ENCODE results near the gene TLE3. TPM values are rescaled to one million over a fixed set of nuclear protein-coding genes. Genes with fewer than 3 reads are reported as not detected.

TLE3 gene
- polyA plus RNA-seq, 2 of the 4 experiments (the other 2 are of a cell fraction): 4.6 to 5.3 TPM

GRCh38 chr15:70017801-70018200 lies 79.9 kb downstream of the TLE3 start:
- Histone ChIP-seq H3K4me1 (no peaks in the 10 kb centered on the region), H3K4me2 (no peak overlapping the region), H3K9me3 (no peaks in the 10 kb centered on the region), H3K4me3 (no peak overlapping the region), H3K27ac (no peak overlapping the region)
- CTCF ChIA-PET: interaction anchor here (0.5 to 1.1 kb wide), 3 partner anchors 12 to 276 kb away, joined by 3 to 4 read pairs (median 3); no protein-coding TSS in a partner anchor
- no peak for DNase-seq (ENCODE audit: low read depth in 1 of 2, low spot score in 1 of 2)
- FAIRE-seq: no peak
- POLR2A ChIA-PET: no interaction called here
- no peak for ATAC-seq
- TF ChIP-seq NFE2L2 (conservative IDR thresholded peaks at IDR 0.05; ENCODE audit: low read length): no peak
- no peak for TF ChIP-seq NR3C1 (IDR thresholded peaks at IDR 0.05)
- no peak for TF ChIP-seq POLR2A (IDR thresholded peaks at IDR 0.05; ENCODE audit: low read length)
- no peak for TF ChIP-seq RNF2 (IDR thresholded peaks at IDR 0.05; ENCODE audit: borderline replicate concordance, low read depth)
- TF ChIP-seq FOXS1 (CRISPR knock-in tag; IDR thresholded peaks at IDR 0.05): no peak
- TF ChIP-seq HOXB13 (CRISPR knock-in tag; IDR thresholded peaks at IDR 0.05; ENCODE audit: low read depth): no peak
- no peak for TF ChIP-seq ELK1 (IDR thresholded peaks at IDR 0.05; ENCODE audit: low read depth, low read length)
- TF ChIP-seq KDM1A (IDR thresholded peaks at IDR 0.05; ENCODE audit: low read depth): no peak
- TF ChIP-seq HMGXB4 (CRISPR knock-in tag; IDR thresholded peaks at IDR 0.05; ENCODE audit: borderline replicate concordance): no peak
- TF ChIP-seq KDM5A (IDR thresholded peaks at IDR 0.05): no peak
- TF ChIP-seq ZNF302 (CRISPR knock-in tag; IDR thresholded peaks at IDR 0.05): no peak
- TF ChIP-seq GATA3 (IDR thresholded peaks at IDR 0.05; ENCODE audit: borderline replicate concordance): no peak
- TF ChIP-seq SREBF2 (IDR thresholded peaks at IDR 0.05): no peak
- 56% methylated on average over 2 of the region's 2 CpGs for WGBS (ENCODE audit: missing lambda C conversion rate)

- FAIRE-seq: no peak
- WGBS (ENCODE audit: missing lambda C conversion rate): 79% methylated on average over 4 of the region's 4 CpGs
- no peaks in the 10 kb centered on the region for H3K9me3 ChIP-seq
- no peak for DNase-seq (ENCODE audit: low read depth in 1 of 2, low spot score in 1 of 2)
- POLR2A ChIA-PET: no interaction called here
- CTCF ChIA-PET: interaction anchor here (0.7 kb wide), 1 partner anchor 12 kb away, joined by 3 read pairs; no protein-coding TSS in a partner anchor
- ATAC-seq: no peak
- H3K4me1 ChIP-seq: no peaks in the 10 kb centered on the region
- no peak overlapping the region for H3K4me3 ChIP-seq
- H3K27ac ChIP-seq: no peak overlapping the region
- TF ChIP-seq MAZ (IDR thresholded peaks at IDR 0.05; ENCODE audit: borderline replicate concordance, low read depth, low read length) (no peak), NR3C1 (IDR thresholded peaks at IDR 0.05) (no peak), POLR2AphosphoS2 (conservative IDR thresholded peaks at IDR 0.05; ENCODE audit: low read length) (no peak)
- no peak overlapping the region for H3K4me2 ChIP-seq
Observed at GRCh38 chr15:70017025-70017424, 80.7 kb downstream of the TLE3 start.

- ChIA-PET CTCF (no interaction called here), POLR2A (no interaction called here)
- TF ChIP-seq RCOR1 (IDR thresholded peaks at IDR 0.05; ENCODE audit: low read depth, low read length) (no peak), HES2 (IDR thresholded peaks at IDR 0.05) (no peak), NR3C1 (IDR thresholded peaks at IDR 0.05) (no peak), CHD4 (IDR thresholded peaks at IDR 0.05; ENCODE audit: borderline replicate concordance) (no peak), SREBF2 (IDR thresholded peaks at IDR 0.05) (no peak), RARB (CRISPR knock-in tag; IDR thresholded peaks at IDR 0.05) (no peak), USF2 (IDR thresholded peaks at IDR 0.05) (no peak), JUNB (IDR thresholded peaks at IDR 0.05) (no peak), RFX5 (IDR thresholded peaks at IDR 0.05) (no peak), ATOH8 (CRISPR knock-in tag; IDR thresholded peaks at IDR 0.05; ENCODE audit: low read depth) (no peak), HMGXB4 (CRISPR knock-in tag; IDR thresholded peaks at IDR 0.05; ENCODE audit: borderline replicate concordance) (no peak), HOXA7 (CRISPR knock-in tag; IDR thresholded peaks at IDR 0.05) (no peak), CTCF (IDR thresholded peaks at IDR 0.05) (no peak), MYC (IDR thresholded peaks at IDR 0.05; ENCODE audit: borderline replicate concordance, low read length) (no peak), SMC3 (IDR thresholded peaks at IDR 0.05) (no peak)
- DNase-seq (ENCODE audit: low read depth in 1 of 2, low spot score in 1 of 2) (no peak), ATAC-seq (no peak), FAIRE-seq (no peak)
- Histone ChIP-seq H3K27ac (no peak overlapping the region), H3K4me3 (no peak overlapping the region), H3K9me3 (no peaks in the 10 kb centered on the region), H3K4me1 (no peaks in the 10 kb centered on the region), H3K4me2 (no peak overlapping the region)
- 60% methylated on average over 6 of the region's 6 CpGs for WGBS (ENCODE audit: missing lambda C conversion rate)
Observed at GRCh38 chr15:70016511-70016994, 81.2 kb downstream of the TLE3 start.

Data from A549 (cell line).